ES-I3 (cell line): ENCODE results near the gene MCC.
A peak's percentile ranks its signal among the peaks of the same experiment; 100 is the strongest.

ENCODE experiments used
- H3K36me3 ChIP-seq: 2 replicates; pipeline ENCODE4 v1.6.1; 2013; ENCODE audit warnings: mild to moderate bottlenecking, low read length, control low read depth, moderate library complexity; ENCODE audit not compliant: insufficient read depth
- H3K4me1 ChIP-seq: 2 replicates; pipeline ENCODE4 v1.6.1; 2013; ENCODE audit warnings: mild to moderate bottlenecking, control low read depth, low read length; ENCODE audit not compliant: insufficient read depth
- H3K9ac ChIP-seq: 2 replicates; pipeline ENCODE4 v1.6.1; 2013; ENCODE audit warnings: low read depth, mild to moderate bottlenecking, low read length, moderate library complexity
- H3K9me3 ChIP-seq: 2 replicates; pipeline ENCODE4 v1.6.1; 2013; ENCODE audit warnings: mild to moderate bottlenecking, low read length, moderate library complexity; ENCODE audit not compliant: control insufficient read depth, insufficient read depth

Gene MCC

DNA sequence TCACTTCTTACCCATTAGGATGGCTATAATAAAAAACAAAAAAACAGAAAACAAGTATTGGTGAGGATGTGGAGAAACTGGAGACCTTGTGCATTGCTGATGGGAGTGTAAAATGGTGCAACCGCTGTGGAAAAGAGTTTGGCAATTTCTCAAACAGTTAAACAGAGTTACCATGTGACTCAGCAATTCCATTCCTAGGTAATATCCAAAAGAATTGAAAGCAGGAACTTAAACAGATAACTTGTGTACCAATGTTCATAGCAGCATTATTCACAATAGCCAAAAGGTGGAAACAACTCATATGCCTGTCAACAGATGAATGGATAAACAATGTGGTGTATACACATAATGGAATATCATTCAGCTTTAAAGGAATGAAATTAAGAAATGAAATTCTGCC, 482.8 kb downstream of the MCC start:
- H3K9me3 ChIP-seq, result no peaks in the 10 kb centered on the region
- peaks cover 12% of the 10 kb centered on the region for H3K36me3 ChIP-seq
- H3K9ac ChIP-seq, result no peak overlapping the region
- H3K4me1 ChIP-seq, result no peaks in the 10 kb centered on the region

DNA sequence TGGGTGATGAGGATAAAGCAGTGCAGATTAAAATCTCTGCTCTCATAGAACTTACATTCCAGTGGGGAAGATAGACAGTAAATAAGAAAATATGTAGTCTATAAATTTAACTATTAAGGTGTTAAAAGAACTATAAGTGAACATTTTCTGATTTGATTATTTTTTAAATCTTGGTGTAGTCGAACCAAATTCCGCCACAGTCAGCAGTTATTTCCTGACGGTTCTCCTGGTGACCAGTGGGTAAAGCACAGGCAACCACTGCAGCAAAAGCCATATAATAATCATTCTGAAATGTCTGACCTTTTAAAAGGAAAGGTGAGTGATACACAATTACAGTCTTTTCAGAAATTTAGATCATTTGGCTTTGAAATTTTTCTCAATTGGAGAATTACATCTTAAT, 484.5 kb downstream of the MCC start:
- Histone ChIP-seq H3K9ac (no peak overlapping the region), H3K4me1 (no peaks in the 10 kb centered on the region), H3K9me3 (no peaks in the 10 kb centered on the region), H3K36me3 (peaks cover 12% of the 10 kb centered on the region)

DNA sequence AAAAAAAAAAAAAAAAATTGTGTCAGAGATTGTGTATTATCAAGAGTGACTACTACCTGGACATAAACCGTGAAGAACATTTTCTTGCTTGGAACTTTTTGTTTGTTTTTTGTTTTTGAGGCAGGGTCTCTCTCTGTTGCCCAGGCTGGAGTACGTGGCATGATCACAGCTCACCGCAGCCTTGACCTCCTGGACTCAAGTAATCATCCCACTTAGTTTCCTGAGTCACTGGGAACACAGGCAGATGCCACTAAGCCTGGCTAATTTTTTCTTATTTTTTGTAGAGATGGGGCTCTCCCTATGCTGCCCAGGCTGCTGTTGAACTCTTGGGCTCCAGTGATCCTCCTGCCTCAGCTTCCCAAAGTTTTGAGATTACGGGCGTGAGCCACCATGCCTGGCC, 485.8 kb downstream of the MCC start:
- Histone ChIP-seq H3K9me3 (no peaks in the 10 kb centered on the region), H3K9ac (no peak overlapping the region), H3K4me1 (no peaks in the 10 kb centered on the region), H3K36me3 (peaks cover 10% of the 10 kb centered on the region)

DNA sequence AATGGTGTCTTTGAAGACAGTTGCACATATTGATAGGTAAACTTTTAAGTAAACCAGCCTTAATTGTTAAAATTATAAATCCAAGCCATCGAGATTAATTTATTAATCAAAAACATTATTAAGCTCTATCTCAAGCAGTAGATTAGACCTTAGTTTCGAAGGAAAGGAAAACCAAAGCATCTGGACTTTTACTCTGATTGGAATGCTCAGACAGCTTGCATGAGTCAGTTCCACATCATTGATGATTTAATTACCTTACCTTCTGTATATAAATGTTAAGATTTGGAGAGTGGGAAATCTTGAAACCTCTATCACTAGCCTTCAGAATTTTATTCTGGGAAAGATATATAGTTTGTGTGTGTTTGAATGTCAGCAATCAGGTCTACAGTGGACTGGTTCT, 487.8 kb downstream of the MCC start:
- no peak overlapping the region for H3K9ac ChIP-seq
- 0 out of 2 replicates have a peak, but pooled peaks cover 6% of the 10 kb centered on the region for H3K4me1 ChIP-seq
- H3K36me3 ChIP-seq, result peaks cover 10% of the 10 kb centered on the region
- no peaks in the 10 kb centered on the region for H3K9me3 ChIP-seq

DNA sequence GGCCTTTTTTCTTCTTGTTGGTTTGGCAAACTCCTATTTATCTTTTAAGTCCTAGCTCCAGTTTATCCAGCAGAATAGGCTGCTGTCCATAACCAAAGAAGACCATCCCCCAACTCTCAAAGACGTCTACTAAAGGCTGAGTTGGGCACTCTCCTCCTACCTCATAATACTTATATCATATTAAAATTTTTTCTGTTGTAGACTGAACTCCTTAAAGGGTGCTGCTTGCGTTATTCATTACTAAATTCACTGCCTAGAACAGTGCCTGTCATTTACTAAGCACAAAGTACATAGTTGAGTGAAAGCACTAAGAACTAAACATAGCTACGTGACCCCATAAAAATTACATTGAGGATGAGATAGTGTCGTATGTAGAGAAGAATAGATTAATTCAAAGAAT, 490.0 kb downstream of the MCC start:
- H3K9me3 ChIP-seq, result no peaks in the 10 kb centered on the region
- H3K4me1 ChIP-seq, result 0 out of 2 replicates have a peak, but pooled peaks cover 6% of the 10 kb centered on the region
- no peak overlapping the region for H3K9ac ChIP-seq
- H3K36me3 ChIP-seq, result peaks cover 10% of the 10 kb centered on the region

DNA sequence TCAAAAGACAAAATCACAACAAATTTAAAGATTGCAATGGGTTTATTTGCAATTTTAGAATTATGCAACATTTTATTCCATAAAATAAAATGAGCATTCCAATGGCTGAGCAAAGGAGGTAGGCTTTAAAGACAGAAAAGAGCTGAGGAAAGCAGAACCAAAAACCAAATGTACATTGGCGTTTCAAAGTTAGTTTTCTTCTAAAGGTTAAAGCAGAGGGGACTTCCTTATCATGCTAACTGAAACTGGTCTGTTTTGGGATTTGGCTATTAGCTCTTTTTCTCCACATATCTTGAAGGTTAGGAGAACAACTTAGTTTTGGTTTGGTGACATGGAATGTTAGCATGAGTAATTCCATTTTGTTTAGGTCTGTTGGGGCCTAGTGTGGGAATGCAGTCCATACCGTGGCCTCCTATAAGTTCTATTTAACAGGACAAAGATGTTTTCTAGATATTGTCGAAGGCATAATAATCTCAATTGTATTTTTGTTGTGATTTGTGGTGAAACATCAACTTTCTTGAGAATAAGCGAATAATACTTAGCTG, 491.4 kb downstream of the MCC start:
- Histone ChIP-seq H3K9ac (no peak overlapping the region), H3K36me3 (peaks cover 7% of the 10 kb centered on the region), H3K9me3 (no peaks in the 10 kb centered on the region), H3K4me1 (0 out of 2 replicates have a peak, but pooled peaks cover 6% of the 10 kb centered on the region)

DNA sequence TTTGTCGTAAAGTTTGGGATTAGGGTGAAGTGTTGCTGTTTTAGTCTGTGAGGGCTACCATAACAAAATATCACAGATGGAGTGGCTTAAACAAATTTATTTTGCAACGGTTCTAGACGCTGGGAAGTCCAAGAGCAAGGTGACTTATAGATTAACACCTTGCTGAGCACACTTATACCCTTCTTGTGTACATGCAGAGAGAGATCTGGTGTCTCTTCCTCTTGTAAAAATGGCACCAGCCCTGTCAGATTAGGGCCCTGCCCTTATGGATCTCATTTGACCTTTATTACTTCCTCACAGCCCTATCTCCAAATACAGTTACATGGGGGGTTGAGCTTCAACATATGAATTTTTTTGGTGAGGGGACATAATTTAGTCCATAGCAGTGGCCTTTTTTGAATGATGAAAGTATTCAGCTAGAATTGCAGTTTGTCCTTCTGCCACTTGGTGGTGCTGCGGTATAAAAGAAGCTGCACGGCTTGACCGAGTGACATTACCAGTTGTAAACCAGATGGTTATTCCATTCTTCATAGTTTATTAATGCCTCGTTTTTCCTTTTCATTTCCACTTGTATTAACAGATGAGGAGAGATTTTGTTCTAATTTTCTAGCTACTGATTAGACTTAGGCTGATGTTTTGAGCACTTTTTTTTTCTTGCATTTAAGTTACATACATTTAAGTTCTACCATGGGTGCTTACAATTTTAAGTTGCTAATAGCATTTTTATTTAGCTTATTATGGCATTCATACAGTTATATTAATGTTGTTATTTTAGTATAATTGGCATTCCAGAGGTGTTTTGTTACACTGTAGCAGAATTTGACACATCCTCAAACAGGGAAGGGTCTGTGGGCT, 492.3 kb downstream of the MCC start:
- H3K36me3 ChIP-seq, result peaks cover 7% of the 10 kb centered on the region
- no peaks in the 10 kb centered on the region for H3K9me3 ChIP-seq
- no peak overlapping the region for H3K9ac ChIP-seq
- 0 out of 2 replicates have a peak, but pooled peaks cover 6% of the 10 kb centered on the region for H3K4me1 ChIP-seq

DNA sequence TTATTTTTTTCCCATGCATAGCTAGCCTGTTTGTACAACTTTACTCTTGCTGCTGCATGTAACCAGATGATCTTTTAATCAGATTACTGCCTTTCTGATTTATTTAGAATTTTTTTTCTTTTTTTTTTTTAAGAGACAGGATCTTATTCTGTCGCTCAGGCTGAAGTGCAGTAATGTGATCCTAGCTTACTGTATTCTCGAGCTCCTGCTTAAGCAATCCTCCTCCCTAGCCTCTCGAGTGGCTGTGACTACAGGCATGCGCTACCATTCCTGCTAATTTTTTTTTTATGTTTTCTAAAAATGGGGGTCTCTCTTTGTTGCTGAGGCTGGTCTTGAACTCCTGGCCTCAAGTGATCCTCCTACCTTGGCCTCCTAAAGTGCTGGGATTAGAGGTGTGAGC, 502.0 kb downstream of the MCC start:
- no peak overlapping the region for H3K9ac ChIP-seq
- H3K4me1 ChIP-seq, result peaks cover 14% of the 10 kb centered on the region
- H3K36me3 ChIP-seq, result no peaks in the 10 kb centered on the region; the same call in 1 of the 2 replicates
- H3K9me3 ChIP-seq, result no peaks in the 10 kb centered on the region

DNA sequence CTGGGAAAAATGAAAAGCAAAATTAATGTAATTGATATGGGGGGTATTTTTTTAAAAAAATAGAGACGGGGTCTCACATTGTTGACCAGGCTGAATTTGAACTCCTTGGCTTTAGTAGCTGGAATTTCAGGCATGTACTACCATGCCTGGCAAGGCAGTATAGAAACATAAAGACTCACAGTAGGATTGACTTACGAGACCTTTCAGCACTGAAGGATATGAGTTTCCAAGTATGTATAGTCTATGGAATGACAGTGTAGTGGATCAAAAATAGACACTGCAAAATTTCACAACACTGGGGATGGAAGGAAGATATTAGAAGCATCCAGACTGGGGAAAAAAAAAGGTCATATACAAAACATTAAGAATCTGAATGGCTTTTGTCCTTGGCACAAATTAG, 504.9 kb downstream of the MCC start:
- H3K4me1 ChIP-seq, result peaks cover 19% of the 10 kb centered on the region
- H3K36me3 ChIP-seq, result no peaks in the 10 kb centered on the region; the same call in 1 of the 2 replicates
- H3K9me3 ChIP-seq, result no peaks in the 10 kb centered on the region
- H3K9ac ChIP-seq, result no peak overlapping the region

DNA sequence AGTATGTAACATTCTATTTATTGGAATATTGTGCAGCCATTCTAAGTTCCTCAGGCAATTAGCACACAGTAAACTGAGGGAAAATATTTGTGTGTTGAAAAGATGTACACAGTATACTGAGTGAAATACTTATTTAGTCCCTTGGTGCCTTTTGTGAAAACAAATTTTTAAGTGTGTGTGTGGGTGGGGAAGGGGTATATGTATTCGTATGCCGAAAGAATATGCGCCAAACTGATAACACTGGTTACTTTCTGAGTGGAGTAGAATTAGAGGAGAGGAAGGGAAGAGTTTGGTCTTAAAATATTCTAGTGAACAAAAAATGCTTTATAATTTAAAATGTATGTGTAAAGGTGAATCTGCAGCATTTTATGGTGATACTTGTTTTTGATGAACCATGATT, 508.5 kb downstream of the MCC start:
- H3K36me3 ChIP-seq, result no peaks in the 10 kb centered on the region; the same call in 1 of the 2 replicates
- no peak overlapping the region for H3K9ac ChIP-seq
- no peaks in the 10 kb centered on the region for H3K9me3 ChIP-seq
- peaks cover 24% of the 10 kb centered on the region for H3K4me1 ChIP-seq

DNA sequence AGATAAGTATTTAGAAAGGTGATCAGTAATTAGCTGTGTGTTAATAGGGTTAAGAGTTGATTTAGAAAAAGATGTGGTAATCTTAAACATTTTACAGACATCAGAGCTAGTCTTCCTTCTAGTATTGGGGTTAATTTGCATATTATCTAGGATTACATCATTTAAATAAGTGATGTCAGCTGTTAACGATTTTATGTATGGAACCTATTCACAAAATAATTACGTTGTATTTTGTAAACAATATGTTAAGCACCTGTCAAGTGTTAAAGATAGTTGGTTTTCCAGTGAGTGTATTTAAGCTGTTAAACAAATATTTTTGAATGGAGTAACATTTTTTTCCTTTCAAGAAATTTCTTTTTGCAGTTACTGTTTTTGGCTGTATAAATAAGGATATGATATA, 509.4 kb downstream of the MCC start:
- no peak overlapping the region for H3K9ac ChIP-seq
- H3K4me1 ChIP-seq, result peaks cover 18% of the 10 kb centered on the region
- H3K36me3 ChIP-seq, result no peaks in the 10 kb centered on the region; the same call in 1 of the 2 replicates
- H3K9me3 ChIP-seq, result no peaks in the 10 kb centered on the region

DNA sequence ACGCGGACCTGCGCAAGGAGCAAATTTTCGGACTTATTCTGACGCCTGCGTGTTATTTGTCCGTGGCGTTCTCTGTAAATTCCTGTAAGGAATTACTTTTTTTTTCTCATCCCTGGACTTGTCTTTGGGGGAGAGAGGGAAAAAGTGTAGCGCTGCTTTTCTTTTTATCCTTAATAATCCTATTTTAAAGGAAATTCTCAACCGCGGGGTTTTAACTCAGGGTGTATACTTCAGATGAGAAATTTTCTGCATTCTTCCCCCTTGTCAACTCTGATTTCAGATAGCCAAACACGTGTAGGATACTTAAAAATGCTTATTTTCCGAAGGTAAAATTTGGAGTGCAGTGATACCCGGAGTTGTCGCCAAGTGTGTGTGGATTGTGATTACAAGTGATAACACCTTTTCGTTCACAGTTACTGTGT, 510.8 kb downstream of the MCC start:
- H3K9ac ChIP-seq, result peak overlapping the region; percentile 80
- no peaks in the 10 kb centered on the region; the same call in 1 of the 2 replicates for H3K36me3 ChIP-seq
- H3K4me1 ChIP-seq, result peaks cover 10% of the 10 kb centered on the region
- no peaks in the 10 kb centered on the region for H3K9me3 ChIP-seq

DNA sequence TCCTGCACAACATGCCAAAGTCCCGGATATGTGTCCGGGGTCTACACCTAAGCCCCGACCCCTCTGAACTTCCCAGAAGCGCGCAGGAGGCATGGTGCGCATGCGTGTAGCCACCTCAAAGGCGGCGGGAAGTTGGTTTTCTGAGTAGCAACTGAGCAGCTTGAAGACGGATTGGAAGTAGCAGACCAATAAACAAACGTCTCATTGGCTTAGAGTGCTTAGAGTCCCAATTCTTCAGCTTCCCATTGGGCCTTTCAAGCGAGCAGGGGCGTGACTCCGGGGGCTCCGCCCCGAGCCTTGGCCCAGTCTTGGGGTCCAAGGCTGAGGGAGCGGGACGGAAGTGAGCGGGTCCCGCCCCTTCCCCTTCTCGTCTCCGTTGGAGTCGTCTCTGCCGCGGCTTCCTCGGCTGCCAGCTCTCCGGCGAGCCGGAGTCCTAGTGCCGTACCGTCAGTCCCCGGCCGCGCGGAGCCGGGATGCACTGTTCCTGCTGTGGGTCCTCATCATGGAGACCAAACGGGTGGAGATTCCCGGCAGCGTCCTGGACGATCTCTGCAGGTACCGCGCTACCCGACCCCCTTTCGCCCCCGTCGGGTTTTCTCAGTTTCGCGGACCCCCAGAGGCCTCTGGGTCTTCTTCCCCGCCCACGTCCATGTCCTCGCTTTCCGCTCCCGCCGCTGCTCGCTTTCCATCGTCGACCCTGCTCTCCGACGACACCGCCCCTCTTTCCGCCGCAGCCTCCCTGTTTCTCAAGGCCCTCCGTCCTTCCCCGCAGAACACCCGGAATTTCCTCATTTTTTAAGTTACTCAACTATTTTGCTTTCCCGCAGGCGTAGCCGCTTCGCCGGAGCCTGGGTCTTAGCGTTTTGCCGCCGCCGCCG, 511.6 kb downstream of the MCC start, which contains the start of gene DCP2:
DCP2 (plus strand) TSS at position 367 of the 878 bp plus-strand sequence; CDS start at position 503, 136 bp downstream.
- Histone ChIP-seq H3K4me1 (peaks cover 10% of the 10 kb centered on the region), H3K9ac (peak within 1 kb of the TSS; percentile 80), H3K36me3 (no peaks in the 10 kb centered on the region), H3K9me3 (no peaks in the 10 kb centered on the region)

DNA sequence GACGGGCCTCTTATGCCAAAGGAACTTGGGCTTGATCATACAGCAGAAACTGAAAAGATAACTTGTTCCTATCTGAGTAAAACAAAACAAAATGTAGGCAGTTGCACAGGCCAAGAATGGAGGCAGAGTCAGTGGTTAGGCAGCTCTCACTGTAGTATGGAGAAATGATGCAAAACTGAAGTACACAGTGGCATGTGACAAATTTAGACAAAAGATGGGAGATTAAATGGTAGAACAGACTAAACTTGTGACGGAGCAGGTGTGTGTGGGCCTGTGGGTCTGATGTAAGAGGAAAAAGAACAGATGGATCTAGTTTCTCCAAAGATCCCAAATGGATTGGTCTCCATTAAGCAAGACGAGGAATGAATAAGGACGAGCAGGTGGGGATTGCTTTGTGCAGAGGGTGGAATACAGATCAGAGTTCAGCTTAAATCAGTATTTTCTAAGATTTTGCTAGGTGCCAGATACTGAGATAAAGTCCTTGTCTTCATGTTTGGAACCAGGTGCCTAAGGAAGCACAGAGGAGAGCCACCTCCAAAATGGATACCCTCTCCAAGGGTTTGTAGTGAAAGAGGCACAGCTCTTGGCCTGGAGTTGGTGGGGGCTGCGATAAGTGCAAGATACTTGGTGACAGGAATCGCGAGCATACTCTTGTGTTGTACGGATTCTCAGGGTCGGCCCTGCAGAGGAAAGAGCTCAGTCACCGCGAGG, 512.4 kb downstream of the MCC start:
- Histone ChIP-seq H3K9ac (peak overlapping the region; percentile 80), H3K36me3 (no peaks in the 10 kb centered on the region), H3K4me1 (peaks cover 10% of the 10 kb centered on the region), H3K9me3 (no peaks in the 10 kb centered on the region)
